GM06990 (cell line): ENCODE measurements around the gene HDAC10.

Experiments used
- DNase-seq: peaks from one replicate; pipeline ENCODE4 v3.0.0-alpha.2; 2011; ENCODE audit not compliant: insufficient read length; ENCODE audit errors: extremely low read depth
- H3K27me3 ChIP-seq: replicated peaks from 2 replicates; pipeline ENCODE4 v1.6.0; 2011; ENCODE audit warnings: low read length; ENCODE audit not compliant: control insufficient read depth, insufficient read depth
- H3K36me3 ChIP-seq: 2 replicates; pipeline ENCODE4 v1.5.1; 2011; ENCODE audit warnings: low read length; ENCODE audit not compliant: control insufficient read depth, insufficient read depth
- H3K4me3 ChIP-seq: replicated peaks from 2 replicates; pipeline ENCODE4 v1.5.1; 2011; ENCODE audit warnings: low read depth, mild to moderate bottlenecking, control low read depth, low read length
- TF ChIP-seq, protein P1 (sequence below): IDR thresholded peaks from 2 replicates; pipeline ENCODE4 v1.5.1; 2011; ENCODE audit warnings: low read length, control low read depth, mild to moderate bottlenecking, inconsistent platforms; ENCODE audit not compliant: insufficient read depth, poor library complexity, severe bottlenecking

HDAC10 gene

DNA sequence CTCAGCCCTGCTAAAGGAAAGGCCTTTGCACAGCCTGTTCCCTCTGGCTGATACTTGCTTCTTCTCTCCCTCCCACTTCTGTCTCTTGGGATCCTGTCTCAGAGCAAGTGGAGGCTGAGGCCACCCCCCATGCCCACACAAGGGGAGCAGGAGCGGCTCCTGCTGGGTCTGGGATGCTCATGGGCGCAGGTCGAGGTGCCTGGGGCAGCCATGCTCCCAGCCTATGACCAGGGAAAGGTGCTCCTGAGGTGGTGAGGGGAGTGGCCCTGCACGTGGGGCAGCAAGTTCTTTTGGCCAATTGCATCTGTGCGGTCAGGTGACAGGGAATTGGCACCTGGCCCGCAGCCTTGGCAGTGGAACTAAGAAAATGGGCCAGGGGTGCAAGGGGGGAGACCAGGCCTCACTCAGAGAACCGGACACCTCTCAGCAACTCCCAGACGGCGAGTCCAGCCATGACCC is 17.6 kb upstream of the HDAC10 start:
- no peaks in the 10 kb centered on the region for H3K27me3 ChIP-seq
- TF ChIP-seq, protein P1, sequence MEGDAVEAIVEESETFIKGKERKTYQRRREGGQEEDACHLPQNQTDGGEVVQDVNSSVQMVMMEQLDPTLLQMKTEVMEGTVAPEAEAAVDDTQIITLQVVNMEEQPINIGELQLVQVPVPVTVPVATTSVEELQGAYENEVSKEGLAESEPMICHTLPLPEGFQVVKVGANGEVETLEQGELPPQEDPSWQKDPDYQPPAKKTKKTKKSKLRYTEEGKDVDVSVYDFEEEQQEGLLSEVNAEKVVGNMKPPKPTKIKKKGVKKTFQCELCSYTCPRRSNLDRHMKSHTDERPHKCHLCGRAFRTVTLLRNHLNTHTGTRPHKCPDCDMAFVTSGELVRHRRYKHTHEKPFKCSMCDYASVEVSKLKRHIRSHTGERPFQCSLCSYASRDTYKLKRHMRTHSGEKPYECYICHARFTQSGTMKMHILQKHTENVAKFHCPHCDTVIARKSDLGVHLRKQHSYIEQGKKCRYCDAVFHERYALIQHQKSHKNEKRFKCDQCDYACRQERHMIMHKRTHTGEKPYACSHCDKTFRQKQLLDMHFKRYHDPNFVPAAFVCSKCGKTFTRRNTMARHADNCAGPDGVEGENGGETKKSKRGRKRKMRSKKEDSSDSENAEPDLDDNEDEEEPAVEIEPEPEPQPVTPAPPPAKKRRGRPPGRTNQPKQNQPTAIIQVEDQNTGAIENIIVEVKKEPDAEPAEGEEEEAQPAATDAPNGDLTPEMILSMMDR, result no peak
- DNase-seq, result no peak
- H3K36me3 ChIP-seq, result no peaks in the 10 kb centered on the region; the same call in 1 of the 2 replicates
- no peak overlapping the region for H3K4me3 ChIP-seq

DNA sequence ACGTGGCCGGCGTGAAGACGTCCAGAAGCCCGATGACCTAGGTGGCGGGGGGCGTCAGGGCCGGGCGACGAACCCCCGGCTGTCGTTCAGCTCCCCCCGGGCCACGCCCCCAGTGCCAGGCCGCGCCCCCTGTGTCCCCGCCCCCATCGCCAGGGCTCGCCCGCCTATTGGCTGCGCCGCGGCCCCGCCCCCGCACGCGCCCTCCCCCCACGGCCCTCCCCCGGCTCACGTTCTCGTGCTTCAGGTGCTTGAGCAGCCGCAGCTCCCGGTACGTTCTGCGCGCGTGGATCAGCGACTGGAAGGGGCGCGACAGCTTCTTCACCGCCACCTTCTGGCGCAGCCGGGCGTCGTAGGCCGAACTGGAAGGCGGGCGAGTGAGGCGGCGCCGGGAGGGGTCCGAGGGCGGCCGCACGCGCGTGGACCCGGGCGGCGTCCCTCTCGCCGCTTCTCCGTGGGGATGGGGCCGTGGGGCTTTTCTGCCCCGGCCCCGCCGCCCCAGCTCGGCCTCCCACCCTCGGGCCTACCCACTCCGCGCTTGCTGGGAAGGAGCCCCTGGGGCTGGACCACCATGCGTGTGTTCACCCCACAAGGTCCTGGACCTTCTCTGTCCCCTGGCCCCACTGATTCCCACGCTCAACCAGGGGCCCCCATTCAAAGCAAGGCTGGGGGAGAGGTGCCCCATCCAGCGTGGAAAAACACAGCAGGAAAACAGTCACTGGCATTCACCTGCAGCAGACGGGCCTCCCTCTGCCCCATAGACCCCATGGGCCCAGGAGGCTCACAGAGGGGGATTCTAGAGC is 16.7 kb upstream of the HDAC10 start:
- Histone ChIP-seq H3K27me3 (no peaks in the 10 kb centered on the region), H3K36me3 (no peaks in the 10 kb centered on the region; the same call in 1 of the 2 replicates), H3K4me3 (no peak overlapping the region)
- peak; percentile 55 for DNase-seq
- TF ChIP-seq, protein P1, result no peak

DNA sequence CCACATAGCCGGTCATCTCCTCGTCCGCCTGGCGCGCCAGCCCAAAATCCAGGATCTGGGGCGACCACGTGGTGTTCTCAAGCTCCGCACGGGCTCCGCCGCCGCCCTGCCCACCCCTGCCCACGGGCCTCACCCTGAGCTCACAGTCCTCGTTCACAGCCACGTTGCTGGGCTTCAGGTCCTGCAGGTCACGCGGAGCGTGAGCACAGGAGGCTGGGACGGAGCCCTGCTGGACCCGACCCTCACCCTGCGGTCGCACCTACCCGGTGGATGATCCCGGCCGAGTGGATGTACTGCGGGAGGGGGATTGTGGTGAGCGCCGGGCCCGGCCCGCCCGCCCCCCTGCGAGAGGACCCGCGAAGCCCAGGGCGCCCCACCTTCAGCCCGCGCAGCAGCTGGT is 15.9 kb upstream of the HDAC10 start:
- Histone ChIP-seq H3K4me3 (no peak overlapping the region), H3K27me3 (no peaks in the 10 kb centered on the region), H3K36me3 (no peaks in the 10 kb centered on the region; the same call in none of the 2 replicates)
- DNase-seq, result no peak
- TF ChIP-seq, protein P1, result no peak

DNA sequence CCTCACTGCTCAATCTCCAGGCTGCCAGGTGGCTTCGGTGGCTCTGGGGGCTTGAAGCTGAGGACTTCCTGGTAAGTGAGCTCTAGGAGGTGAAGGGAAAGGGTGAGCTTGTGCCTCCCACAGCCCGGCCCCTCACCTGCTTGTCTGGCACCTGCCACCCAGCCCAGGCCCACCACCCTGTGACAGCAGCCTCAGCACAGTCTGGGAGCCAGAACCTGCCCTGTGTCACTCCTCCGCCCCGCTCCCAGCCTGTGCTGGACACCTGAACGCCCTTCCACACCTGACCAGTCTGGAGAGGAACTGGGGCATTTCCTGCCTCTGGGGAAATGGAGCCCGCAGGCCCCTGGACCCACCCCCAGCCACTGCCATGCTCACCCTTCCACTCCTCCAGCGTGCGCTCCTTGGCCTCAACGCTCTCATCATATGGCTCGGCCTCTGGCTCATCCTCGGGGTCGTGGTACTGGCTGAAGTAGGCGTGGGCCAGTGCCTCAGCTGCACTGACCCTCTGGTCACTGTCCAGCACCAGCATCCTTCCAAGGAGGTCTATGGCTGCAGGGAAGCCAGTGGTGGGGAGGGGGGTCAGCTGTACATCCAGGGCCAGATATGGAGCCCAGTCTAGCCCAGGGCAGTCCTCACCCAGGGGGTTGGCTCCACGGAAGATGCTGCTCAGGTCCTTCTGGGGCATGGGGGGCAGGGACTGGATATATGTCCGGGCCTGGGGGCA is 14.0 kb upstream of the HDAC10 start:
- TF ChIP-seq, protein P1, result no peak
- Histone ChIP-seq H3K36me3 (no peaks in the 10 kb centered on the region; the same call in none of the 2 replicates), H3K27me3 (no peaks in the 10 kb centered on the region), H3K4me3 (no peak overlapping the region)
- DNase-seq, result no peak

DNA sequence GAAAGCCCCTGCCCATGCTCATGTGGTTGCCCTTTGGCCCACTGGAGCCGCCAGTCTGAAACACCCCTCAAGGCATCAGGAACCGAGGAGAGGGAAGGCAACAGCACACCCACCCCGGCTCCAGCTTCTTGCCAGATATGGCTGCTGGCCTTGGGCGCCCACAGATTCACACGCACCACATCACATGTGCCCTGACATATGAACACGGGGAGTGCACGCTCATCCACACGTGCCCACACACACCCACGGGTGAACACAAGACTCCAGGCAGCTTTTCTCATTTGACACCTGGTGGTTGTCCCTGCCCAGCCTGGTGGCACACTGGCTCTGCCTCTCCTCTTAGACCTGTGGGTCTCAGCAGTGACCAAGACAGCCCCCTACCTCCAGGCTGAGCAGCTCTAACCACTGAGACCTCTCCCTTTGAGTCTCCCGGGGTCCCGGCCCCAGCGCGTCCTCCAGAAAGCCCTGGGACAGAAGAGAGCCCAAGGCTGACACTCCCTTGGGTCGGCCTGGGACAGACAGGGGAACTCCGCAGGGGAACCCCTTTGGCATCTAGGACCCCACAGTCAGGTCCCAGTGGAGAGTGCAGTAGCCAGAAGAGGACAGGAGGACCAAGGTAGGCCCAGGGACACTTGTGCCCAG is 13.2 kb upstream of the HDAC10 start:
- Histone ChIP-seq H3K36me3 (no peaks in the 10 kb centered on the region; the same call in none of the 2 replicates), H3K27me3 (no peaks in the 10 kb centered on the region), H3K4me3 (no peak overlapping the region)
- DNase-seq, result no peak
- TF ChIP-seq, protein P1, result no peak
